HG03558 (cell line): Measurements from ENCODE around the gene BANP.
"Not testable (repeated sequence)": the region's sequence is repeated elsewhere in the genome, so short reads cannot be mapped to it uniquely, and the experiment has no call there.

Source experiments
- ATAC-seq: cut with Tn5 transposase; IDR thresholded peaks from one replicate; pipeline ENCODE4 v1.9.1; 2021; ENCODE audit warnings: moderate number of reproducible peaks; ENCODE audit not compliant: unreplicated experiment; ENCODE audit errors: extremely low read depth

The BANP gene

GRCh38 chr16:87926246-87927194, 24.7 kb upstream of the BANP start:
- ATAC-seq, result no peak

- ATAC-seq, result no peak
Observed at GRCh38 chr16:87927195-87927562, 24.1 kb upstream of the BANP start.

GRCh38 chr16:87929986-87930385, 21.2 kb upstream of the BANP start:
- ATAC-seq, result no peak

GRCh38 chr16:87930456-87930855, 20.8 kb upstream of the BANP start:
- ATAC-seq, result no peak

GRCh38 chr16:87931504-87931903, 19.7 kb upstream of the BANP start:
- ATAC-seq, result no peak

GRCh38 chr16:87932475-87933139, 18.6 kb upstream of the BANP start:
- ATAC-seq, result not testable (repeated sequence)

- no peak for ATAC-seq
Observed at GRCh38 chr16:87933140-87933495, 18.1 kb upstream of the BANP start.

GRCh38 chr16:87934752-87935425, 16.3 kb upstream of the BANP start:
- not testable (repeated sequence) for ATAC-seq

GRCh38 chr16:87936016-87936374, 15.2 kb upstream of the BANP start:
- not testable (repeated sequence) for ATAC-seq

GRCh38 chr16:87936375-87937230, 14.6 kb upstream of the BANP start, which contains the start of gene CA5A:
Gene CA5A, minus strand, starts transcription at chr16:87936529. Its CDS starts 79 bp downstream, at chr16:87936450.
- no peak for ATAC-seq

- ATAC-seq, result not testable (repeated sequence)
Observed at GRCh38 chr16:87937231-87937542, 14.0 kb upstream of the BANP start.

- ATAC-seq, result no peak
Observed at GRCh38 chr16:87938412-87938949, 12.8 kb upstream of the BANP start.

- no peak for ATAC-seq
Observed at GRCh38 chr16:87939562-87940423, 11.4 kb upstream of the BANP start.

GRCh38 chr16:87942680-87943079, 8.6 kb upstream of the BANP start:
- ATAC-seq, result no peak

GRCh38 chr16:87945351-87946042, 5.7 kb upstream of the BANP start:
- ATAC-seq, result no peak

- ATAC-seq, result no peak
Observed at GRCh38 chr16:87946596-87947347, 4.5 kb upstream of the BANP start.

- ATAC-seq, result no peak
Observed at GRCh38 chr16:87947356-87948118, 3.7 kb upstream of the BANP start.
